Measurements from ENCODE around the gene IFNA5. TPM values are rescaled to one million over a fixed set of nuclear protein-coding genes. Genes with fewer than 3 reads are reported as not detected.

Gene IFNA5
- total and polyA plus RNA-seq, 7 donors = 0.05 TPM; not detected in 6

GRCh38 chr9:21287280-21287679, 17.8 kb downstream of the IFNA5 start:
- no peaks in the 10 kb centered on the region for H3K9me3 ChIP-seq
- H3K4me1 ChIP-seq = no peaks in the 10 kb centered on the region
- WGBS, 3 donors = 65 to 75% (median 70%) methylated on average over 3 of the region's 3 CpGs
- H3K27ac ChIP-seq = no peak overlapping the region
- no peak for DNase-seq
- no peak overlapping the region for H3K4me3 ChIP-seq
- no peak for ATAC-seq
- H3K27me3 ChIP-seq (ENCODE audit: insufficient read depth in 3 of 3, low read length in 2 of 3) = no peaks in the 10 kb centered on the region
- TF ChIP-seq CTCF (IDR thresholded peaks at IDR 0.05) = no peak
- intact Hi-C loops (cut with DNase I) = no loop called here
- H3K36me3 ChIP-seq (ENCODE audit: insufficient read depth in 1 of 2, low read depth in 1 of 2) = no peaks in the 10 kb centered on the region

- Histone ChIP-seq H3K9me3 (no peaks in the 10 kb centered on the region), H3K4me1 (no peaks in the 10 kb centered on the region), H3K36me3 (ENCODE audit: insufficient read depth in 1 of 2, low read depth in 1 of 2) (no peaks in the 10 kb centered on the region), H3K4me3 (no peak overlapping the region), H3K27me3 (ENCODE audit: insufficient read depth in 3 of 3, low read length in 2 of 3) (no peaks in the 10 kb centered on the region), H3K27ac (no peak overlapping the region)
- TF ChIP-seq CTCF (IDR thresholded peaks at IDR 0.05) = no peak
- ATAC-seq (no peak), DNase-seq (no peak)
- intact Hi-C loops (cut with DNase I) = no loop called here
- WGBS, 3 donors = 80 to 84% (median 84%) methylated on average over 5 of the region's 5 CpGs
Observed at GRCh38 chr9:21286659-21287058, 18.5 kb downstream of the IFNA5 start.

- intact Hi-C loops (cut with DNase I) = no loop called here
- 87 to 90% (median 89%) methylated on average over 5 of the region's 5 CpGs for WGBS, 3 donors
- H3K27ac ChIP-seq = no peak overlapping the region
Observed at GRCh38 chr9:21286099-21286498, 19.0 kb downstream of the IFNA5 start.

GRCh38 chr9:21281275-21281674, 23.8 kb downstream of the IFNA5 start:
- DNase-seq (no peak), ATAC-seq (no peak)
- Histone ChIP-seq H3K27ac (no peak overlapping the region), H3K9me3 (no peaks in the 10 kb centered on the region), H3K4me1 (no peaks in the 10 kb centered on the region), H3K36me3 (ENCODE audit: insufficient read depth in 1 of 2, low read depth in 1 of 2) (no peaks in the 10 kb centered on the region), H3K4me3 (no peak overlapping the region), H3K27me3 (ENCODE audit: insufficient read depth in 3 of 3, low read length in 2 of 3) (no peaks in the 10 kb centered on the region)
- 59 to 83% (median 74%) methylated on average over 2 of the region's 2 CpGs for WGBS, 3 donors
- no peak for TF ChIP-seq CTCF (IDR thresholded peaks at IDR 0.05)
- intact Hi-C loops (cut with DNase I) = no loop called here

More at GRCh38 chr9:21286099-21286498, 19.0 kb downstream of the IFNA5 start:
- H3K9me3 ChIP-seq = no peaks in the 10 kb centered on the region
- no peak for TF ChIP-seq CTCF (IDR thresholded peaks at IDR 0.05)
- no peaks in the 10 kb centered on the region for H3K4me1 ChIP-seq
- H3K27me3 ChIP-seq (ENCODE audit: insufficient read depth in 3 of 3, low read length in 2 of 3) = no peaks in the 10 kb centered on the region
- DNase-seq (no peak), ATAC-seq (no peak)
- no peaks in the 10 kb centered on the region for H3K36me3 ChIP-seq (ENCODE audit: insufficient read depth in 1 of 2, low read depth in 1 of 2)
- no peak overlapping the region for H3K4me3 ChIP-seq

- no peak overlapping the region for H3K27ac ChIP-seq
- H3K27me3 ChIP-seq (ENCODE audit: insufficient read depth in 3 of 3, low read length in 2 of 3) = peaks cover 0 to 3% (median 0%) of the 10 kb centered on the region in 3 donors
- intact Hi-C loops (cut with DNase I) = no loop called here
- no peak overlapping the region for H3K4me3 ChIP-seq
- H3K36me3 ChIP-seq (ENCODE audit: insufficient read depth in 1 of 2, low read depth in 1 of 2) = no peaks in the 10 kb centered on the region
- ATAC-seq (no peak), DNase-seq (no peak)
- no peaks in the 10 kb centered on the region for H3K9me3 ChIP-seq
- no peak for TF ChIP-seq CTCF (IDR thresholded peaks at IDR 0.05)
- 26 to 38% (median 38%) methylated on average over 2 of the region's 2 CpGs for WGBS, 3 donors
- H3K4me1 ChIP-seq = no peaks in the 10 kb centered on the region
Observed at GRCh38 chr9:21268347-21268657, 36.8 kb downstream of the IFNA5 start.

Data from psoas muscle (tissue), 8 donors.